Measurements from ENCODE around the gene CELF1. TPM values are rescaled to one million over a fixed set of nuclear protein-coding genes. Genes with fewer than 3 reads are reported as not detected.

Gene CELF1
- total RNA-seq, result 102 TPM

GRCh38 chr11:47552566-47553405, at the start of gene CELF1:
TSS of gene CELF1 (minus strand) at chr11:47553132. CDS start at chr11:47499523, 53,609 bp downstream.
- peak; percentile 91 for DNase-seq (ENCODE audit: low spot score)

GRCh38 chr11:47599902-47600301, 47.0 kb upstream of the CELF1 start:
- DNase-seq (ENCODE audit: low spot score), result no peak

- DNase-seq (ENCODE audit: low spot score), result no peak
Observed at GRCh38 chr11:47595967-47596366, 43.0 kb upstream of the CELF1 start.

- DNase-seq (ENCODE audit: low spot score), result no peak
Observed at GRCh38 chr11:47595029-47595428, 42.1 kb upstream of the CELF1 start.

DNA sequence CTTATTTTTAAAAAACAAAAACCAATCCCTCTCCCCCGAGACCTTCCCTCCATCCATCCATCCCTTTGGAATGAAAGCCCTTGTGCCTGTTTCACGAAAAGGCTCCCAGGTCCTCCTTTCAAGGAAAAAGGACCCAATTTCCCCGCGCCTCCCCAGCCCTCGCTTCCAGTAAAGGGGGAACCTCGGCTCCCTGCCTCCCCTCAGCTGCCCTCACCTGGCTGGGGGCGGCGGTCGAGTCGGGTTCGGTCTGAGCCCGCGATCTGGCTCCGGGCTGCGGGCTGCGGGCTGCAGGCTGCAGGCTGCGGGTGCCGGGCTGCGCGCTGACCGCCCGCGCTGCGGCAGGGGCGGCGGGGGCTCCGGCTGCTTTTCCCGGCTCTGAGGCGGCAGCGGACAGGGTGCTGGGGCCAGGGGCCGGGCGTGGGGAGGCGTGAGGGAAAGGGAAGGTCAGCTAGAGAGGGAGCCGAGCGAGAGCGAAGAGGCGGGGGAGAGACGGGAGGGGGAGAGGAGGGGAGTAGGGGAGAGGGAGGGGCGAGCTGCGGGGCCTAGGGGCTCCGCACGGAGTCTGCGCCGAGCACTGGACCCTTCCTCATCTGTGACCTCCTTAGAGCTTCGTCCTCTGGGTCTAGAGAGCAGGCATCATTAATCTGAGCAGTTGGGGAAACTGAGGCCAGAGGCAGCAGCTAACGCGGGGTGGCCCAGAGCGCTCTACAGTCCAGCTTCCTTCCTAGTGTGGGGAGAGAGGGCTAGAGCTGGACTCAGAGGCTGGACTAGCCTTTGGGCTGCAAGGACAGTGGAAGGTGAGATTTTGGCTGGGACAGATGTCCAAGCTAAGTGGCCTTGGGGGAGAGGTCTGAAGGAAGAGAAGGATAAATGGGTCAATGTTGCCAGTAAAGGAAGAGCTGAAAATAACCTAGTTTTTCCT, 41.3 kb upstream of the CELF1 start, which contains the start of gene C1QTNF4:
TSS of gene C1QTNF4 (minus strand) at position 478 of the 922 bp plus-strand sequence. CDS start 3,601 bp downstream, outside the sequence.
- no peak for DNase-seq (ENCODE audit: low spot score)

- DNase-seq (ENCODE audit: low spot score), result no peak
Observed at GRCh38 chr11:47593492-47593933, 40.6 kb upstream of the CELF1 start.

- DNase-seq (ENCODE audit: low spot score), result no peak
Observed at GRCh38 chr11:47592970-47593369, 40.0 kb upstream of the CELF1 start.

- DNase-seq (ENCODE audit: low spot score), result no peak
Observed at GRCh38 chr11:47592251-47592650, 39.3 kb upstream of the CELF1 start.

DNA sequence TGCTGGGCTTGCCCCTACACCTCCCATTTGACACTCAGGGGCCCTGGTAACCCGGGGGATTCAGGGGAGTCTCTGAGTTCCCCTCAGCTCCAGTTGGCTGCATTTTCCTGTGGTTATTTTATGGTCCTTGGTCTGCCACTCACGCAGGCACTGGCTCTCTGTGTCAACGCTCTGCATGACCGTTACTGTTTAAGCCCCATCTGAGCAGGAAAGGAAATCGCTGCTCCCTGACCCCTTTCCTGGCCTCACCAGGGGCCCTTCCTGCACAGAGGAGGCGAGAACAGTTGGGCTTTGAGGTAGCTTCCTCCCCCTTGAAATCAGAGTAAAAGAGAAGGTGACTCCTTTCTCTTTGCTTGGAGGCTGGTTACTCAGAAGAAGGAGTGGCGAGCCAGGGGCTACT, 38.8 kb upstream of the CELF1 start:
- no peak for DNase-seq (ENCODE audit: low spot score)

DNA sequence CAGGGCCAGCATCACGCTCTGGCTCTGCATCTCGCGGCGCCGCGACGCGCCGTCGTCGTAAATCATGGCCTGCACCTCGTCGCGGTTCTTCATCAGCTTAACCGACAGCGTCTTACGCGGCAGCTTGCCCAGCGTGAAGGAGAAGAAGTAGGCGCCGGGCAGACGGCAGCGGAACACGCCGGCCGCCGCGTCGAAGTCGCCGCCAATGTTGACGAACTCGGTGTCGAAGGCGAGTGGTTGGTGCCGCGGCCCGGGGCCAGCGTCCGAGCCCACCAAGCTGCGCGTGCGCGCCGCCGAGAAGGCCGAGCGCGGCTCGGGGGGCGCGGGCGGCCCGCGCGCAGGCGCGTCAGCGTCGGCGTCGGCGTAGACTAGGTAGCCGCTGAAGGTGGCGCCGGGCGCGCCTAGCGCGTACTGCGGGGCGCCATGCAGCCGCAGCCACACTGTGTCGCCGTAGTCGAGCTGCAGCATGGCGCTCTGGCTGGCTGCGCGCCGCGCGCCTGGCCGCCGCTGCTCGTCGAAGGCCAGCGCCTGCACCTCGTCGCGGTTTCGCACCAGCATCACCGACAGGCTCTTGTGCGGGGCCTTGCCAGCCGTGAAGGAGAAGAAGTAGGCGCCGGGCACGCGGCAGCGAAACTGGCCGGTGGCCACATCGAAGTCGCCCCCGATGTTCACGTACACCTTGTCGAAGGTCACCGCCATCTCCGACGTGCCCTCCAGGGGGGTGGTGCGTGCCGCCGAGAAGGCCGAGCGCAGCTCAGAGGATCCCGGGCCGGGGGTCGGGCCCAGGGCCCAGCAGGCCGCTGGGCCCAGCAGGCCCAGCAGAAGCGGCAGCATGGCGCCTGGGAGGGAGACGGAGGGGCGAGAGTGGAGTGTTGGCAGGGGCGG, 37.3 kb upstream of the CELF1 start:
- no peak for DNase-seq (ENCODE audit: low spot score)

GRCh38 chr11:47589584-47589976, 36.6 kb upstream of the CELF1 start:
- no peak for DNase-seq (ENCODE audit: low spot score)

DNA sequence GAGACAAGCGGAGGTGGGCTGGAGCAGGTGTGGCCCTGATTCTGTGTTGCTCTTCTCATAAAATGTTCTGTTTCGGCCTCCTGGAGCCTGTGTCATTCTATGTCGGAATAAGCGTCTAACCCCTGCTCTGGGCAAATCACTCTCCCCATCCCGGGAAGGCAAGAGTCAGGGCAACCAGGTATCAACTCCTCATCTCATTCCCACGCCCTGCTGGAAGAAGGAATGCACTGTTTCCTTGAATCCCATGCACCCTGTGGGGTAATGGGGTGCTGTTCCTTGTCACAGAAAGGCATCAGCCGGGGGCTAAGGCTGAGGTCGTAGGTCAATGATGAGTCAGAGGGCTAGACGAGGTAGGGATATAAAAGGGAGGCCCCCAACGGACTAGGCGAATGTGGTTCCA, 36.2 kb upstream of the CELF1 start:
- no peak for DNase-seq (ENCODE audit: low spot score)

- peak; percentile 38 for DNase-seq (ENCODE audit: low spot score)
Observed at GRCh38 chr11:47587723-47588326, 34.9 kb upstream of the CELF1 start.

- no peak for DNase-seq (ENCODE audit: low spot score)
Observed at GRCh38 chr11:47587039-47587716, 34.2 kb upstream of the CELF1 start.

DNA sequence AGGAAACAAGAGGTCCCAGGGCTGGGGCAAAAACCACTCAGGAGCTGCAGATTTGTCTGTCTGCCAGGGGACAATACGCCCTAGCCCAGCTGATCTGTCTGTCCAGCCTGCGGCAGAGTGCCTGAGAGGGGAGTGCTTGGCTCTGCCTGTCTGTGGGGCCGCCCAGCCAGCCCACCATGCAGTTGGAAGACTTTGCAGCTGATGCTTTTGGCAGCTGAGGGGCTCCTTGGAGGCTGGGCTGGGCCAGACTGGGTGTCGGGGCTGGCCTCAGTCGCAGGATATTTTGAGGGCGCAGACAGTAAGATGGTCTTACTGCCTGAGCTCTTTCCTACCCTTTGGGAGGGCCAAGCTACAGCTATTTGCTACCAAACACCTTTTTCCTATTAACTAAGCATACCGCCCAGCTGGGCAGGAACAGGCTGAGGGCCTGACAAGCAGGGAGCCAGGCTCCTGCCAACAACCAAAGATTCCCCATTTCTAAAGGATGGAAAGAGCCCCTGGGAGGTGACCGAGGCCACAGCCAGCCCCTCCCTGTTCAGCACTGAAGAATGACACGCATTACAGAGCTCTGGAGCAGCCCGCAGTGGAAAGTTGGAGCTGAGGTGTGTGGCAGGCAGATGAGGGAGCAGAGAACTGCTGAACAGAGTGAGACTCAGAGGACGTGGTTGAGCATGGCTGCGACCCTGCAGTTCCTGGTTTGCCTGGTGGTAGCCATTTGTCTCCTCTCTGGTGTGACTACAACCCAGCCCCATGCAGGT, 33.3 kb upstream of the CELF1 start, which contains the start of gene FAM180B:
TSS of gene FAM180B (plus strand) at position 581 of the 758 bp plus-strand sequence. CDS start at position 672, 91 bp downstream.
- no peak for DNase-seq (ENCODE audit: low spot score)

- DNase-seq (ENCODE audit: low spot score), result no peak
Observed at GRCh38 chr11:47583844-47584243, 30.9 kb upstream of the CELF1 start.

GRCh38 chr11:47578524-47579494, 25.9 kb upstream of the CELF1 start, which contains the start of the genes KBTBD4 and NDUFS3:
TSS of gene KBTBD4 (minus strand) at chr11:47578970. CDS start at chr11:47578951, 19 bp downstream.
TSS of gene NDUFS3 (plus strand) at chr11:47579074. CDS start at chr11:47579092, 18 bp downstream.
- peak; percentile 89 for DNase-seq (ENCODE audit: low spot score)

GRCh38 chr11:47577460-47578041, 24.6 kb upstream of the CELF1 start:
- no peak for DNase-seq (ENCODE audit: low spot score)
